NCI-H146 treated with DMSO at 0.1 percent for 48 hours (cell line): ENCODE results near the gene ENOX1.

Experiments used
- DNase-seq: peaks from one replicate; lab custom pipeline; 2025; ENCODE audit not compliant: unreplicated experiment; lab: John Stamatoyannopoulos, UW

ENOX1 gene

DNA sequence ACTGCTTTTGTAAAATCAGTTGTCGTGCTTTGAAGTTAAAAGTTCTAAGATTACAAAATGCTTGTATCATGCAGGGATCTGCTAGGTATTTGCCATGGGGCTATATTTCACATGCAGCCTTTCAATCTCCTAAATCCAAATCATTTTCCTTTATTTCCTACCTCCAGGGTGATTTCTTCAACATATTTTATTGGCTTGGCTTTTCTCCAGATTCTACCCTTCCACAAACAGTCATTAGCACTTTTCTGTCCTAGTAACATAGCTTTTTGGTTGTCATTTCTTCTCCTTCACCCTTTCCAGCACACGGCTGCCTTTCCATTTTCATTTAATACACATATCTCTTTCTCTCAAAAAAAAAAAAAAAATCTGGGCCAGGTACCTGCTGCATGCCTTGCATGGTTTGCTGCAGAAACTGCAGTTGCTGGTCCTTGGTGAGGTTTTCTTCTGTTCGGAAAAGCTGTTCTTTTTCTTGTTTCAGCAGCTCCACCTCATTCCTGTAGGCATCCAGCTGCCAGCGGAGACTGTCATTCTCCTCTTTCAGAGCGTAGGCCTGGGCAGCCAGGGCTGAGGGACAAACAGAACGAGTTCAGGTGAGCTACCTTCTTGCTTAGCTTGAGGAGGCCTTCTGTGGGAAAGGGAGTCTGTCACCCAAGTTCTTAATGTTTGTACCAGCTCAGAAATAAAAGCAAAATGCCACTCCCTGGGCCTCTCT is 488.6 kb downstream of the ENOX1 start:
- DNase-seq: no peak

GRCh38 chr13:43295825-43296564 is 490.8 kb downstream of the ENOX1 start:
- no peak for DNase-seq

DNA sequence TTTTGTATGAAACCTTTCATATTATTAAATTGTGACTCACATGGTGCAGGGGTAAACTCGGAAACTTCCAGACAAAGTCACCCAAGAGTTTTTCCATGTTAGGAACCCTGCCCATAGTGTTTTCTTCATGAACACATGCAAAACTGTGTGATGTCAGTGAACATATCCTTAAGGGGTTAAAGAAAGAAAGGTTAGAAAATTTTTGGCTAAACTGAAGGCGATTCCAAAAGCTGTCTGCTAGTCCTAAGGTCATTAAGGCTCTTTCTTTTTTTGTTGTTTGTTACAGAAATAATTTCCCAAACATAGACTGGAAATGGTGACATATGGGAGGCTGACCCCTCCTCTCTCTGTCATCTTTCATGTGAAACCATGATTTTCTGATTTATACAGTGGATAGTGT is 491.5 kb downstream of the ENOX1 start:
- no peak for DNase-seq

DNA sequence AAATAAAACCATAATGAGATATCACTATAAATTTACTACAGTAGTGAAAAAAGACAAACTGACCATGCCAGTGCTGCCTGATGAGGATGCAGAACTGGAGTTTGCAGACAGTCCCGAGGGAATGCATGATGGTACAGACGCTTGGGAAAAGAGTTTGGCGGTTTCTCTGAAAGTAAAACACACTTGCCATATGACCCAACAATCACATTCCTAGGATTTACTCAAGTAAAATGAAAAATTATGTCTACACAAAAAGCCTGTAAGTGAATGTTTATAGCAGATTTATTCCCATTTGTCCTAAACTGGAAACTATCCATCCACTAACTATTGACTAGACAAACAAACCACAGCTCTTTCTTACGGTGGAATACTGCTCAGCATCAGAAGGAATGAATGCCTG is 492.4 kb downstream of the ENOX1 start:
- no peak for DNase-seq

DNA sequence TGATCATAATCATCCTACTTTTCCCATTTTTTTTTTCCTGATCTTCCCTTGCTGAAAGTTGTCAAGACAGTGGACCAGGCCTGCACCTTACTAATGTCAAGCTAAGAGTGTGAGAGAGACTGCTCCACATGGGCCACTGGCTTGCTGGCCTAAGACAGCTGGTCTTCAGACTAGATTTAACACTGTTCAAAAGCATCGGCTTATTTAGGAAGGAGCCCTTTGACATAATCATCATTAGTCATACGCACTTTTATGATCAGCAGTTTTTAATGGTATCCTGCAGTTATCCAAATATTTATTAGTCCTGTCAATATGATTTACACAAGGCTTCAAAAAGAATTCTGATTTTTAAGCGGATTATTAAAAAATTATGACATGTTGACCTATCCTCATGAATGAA is 492.8 kb downstream of the ENOX1 start:
- no peak for DNase-seq

DNA sequence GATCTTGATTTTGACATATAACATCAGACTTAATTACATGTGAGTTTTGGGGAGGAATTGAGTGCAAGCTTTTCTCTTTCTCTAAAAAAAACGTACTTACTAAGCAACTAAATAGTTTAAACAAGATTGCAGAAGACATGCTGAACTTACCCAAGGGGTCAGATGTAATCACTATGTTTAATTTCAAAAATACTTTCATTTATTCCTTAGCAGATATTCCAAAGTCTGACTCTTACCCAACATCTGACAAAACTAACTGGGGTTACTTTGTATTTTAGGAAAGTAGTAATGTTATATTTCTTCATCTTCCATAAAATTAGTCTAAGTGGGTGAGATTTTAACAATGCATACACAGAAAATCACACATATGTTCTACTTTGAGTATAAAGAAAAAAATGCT is 493.2 kb downstream of the ENOX1 start:
- no peak for DNase-seq

DNA sequence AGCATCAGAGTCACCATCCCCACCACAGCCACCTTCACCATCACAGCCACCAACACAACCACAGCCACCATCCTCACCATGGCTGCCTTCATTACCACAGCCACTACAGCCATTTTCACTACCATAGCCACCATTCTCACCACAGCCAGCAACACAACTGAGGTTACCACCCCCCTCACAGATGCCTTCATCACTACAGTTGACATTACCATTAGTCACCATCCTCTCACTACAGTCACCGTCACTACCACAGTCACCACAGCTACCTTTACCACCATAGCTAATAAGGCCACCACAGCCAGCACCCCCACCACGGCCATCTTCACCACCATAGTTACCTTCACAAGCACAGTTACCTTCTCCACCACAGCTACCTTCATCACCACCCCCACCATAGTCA is 493.8 kb downstream of the ENOX1 start:
- no peak for DNase-seq

DNA sequence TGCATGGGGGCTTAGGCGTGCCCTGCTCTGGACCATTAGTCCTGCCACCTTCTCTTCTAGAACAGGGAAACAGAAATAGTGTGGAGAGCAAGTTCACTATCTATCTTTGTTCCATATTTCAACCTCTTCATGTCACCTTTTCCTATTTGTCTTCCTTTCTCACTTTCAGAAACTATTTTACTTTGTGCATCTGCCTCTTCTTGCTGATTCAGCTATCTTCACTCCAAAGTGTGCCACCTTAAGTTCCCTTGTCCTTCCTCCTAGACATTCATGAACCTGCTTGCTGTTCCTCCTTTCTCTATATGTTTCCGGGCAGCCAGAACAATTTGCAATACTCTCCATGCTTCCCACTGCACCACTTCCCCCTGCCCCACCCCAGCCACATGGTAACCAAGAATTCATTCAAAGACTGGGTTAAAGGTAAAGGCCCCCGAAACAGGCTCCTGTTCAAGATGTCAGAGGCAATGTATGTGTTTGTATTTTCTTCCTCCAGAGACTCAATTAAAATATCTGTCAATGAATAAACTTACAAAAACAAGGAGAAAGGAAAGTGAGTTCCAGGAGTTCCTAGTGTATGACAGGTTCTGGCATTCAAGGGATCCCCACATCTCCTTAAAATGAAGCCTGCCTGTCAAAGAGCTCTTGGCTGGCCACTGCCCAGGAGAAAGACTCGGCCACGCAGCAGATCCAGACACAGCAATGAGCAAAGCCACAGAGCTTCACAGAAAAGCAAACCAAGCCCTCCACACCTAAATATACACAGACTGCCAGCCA is 495.3 kb downstream of the ENOX1 start:
- DNase-seq: no peak

GRCh38 chr13:43289470-43290255 is 497.1 kb downstream of the ENOX1 start:
- no peak for DNase-seq

DNA sequence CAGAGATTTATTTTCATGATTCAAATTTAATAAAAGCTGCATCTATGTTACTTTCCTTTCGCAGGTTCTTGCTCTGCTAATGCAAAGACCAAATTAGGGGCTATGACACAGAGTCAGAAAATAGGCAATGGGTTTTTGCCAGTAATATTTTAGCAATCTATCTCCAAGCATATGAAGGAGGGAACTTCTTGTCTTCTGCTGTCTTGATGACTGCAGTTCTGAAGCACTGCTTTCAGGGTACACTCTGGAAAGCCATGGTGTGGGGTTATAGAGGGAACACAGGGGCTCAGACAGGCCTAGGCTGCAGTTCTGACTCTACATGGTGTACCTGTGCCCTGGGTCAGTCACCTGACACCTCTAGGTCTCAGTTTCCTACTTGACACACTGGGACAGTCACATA is 500.0 kb downstream of the ENOX1 start:
- DNase-seq: no peak

DNA sequence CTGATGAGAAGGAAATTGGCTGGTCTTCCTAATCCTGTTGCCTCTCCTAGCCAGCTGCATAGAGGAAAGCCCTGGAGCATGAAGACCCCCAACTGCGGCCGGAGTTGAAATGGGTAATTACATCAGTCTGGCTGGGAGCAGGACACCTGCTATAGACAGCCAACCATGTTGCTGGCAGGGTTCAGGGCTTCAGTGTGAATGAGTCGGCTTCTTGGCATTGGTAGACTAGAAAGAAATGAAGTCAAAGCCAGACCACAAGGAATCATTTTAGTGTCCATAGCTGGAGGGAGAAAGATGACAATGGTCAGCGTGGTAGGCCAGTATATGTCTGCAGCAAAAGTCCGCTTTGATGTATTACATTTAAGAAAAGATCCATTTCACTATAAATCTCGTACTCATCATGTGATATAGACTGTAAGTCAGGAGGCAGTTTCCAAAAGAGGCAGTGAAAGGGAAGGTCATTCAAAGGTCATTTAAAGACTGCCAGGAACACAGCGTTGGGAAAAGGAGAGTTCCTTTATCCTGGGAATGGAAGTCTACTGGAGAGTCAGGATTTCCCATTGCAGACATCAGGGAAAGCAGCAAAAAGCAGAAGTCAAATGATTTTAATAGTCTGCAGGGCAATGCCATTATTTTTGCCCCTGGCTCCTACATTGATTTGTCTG is 500.7 kb downstream of the ENOX1 start:
- peak; percentile 90 for DNase-seq

- DNase-seq: no peak
Measured at GRCh38 chr13:43284162-43284561, 502.6 kb downstream of the ENOX1 start.

GRCh38 chr13:43279696-43280095 is 507.1 kb downstream of the ENOX1 start:
- no peak for DNase-seq

GRCh38 chr13:43278127-43278526 is 508.6 kb downstream of the ENOX1 start:
- no peak for DNase-seq

GRCh38 chr13:43277142-43277541 is 509.6 kb downstream of the ENOX1 start:
- DNase-seq: no peak

DNA sequence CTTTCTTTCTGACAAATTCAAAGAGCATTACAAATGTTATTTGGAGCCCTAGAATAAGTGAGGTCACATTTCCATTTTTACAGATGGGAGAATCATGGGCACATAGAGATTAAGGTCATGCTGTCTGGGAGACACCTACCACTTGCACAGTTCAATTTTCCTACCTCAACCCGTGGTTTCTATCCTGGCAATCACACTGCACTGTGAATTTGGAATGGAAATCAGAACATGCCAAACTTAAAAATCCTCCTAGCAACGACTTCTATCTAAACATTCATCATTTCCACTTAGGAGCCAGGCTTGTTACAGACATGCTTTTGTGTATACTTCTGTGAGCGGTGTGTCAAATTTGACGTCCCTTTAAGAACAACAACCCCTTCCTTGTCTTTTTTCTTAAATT is 511.9 kb downstream of the ENOX1 start:
- DNase-seq: no peak

- no peak for DNase-seq
Measured at GRCh38 chr13:43273362-43273761, 513.4 kb downstream of the ENOX1 start.

GRCh38 chr13:43272851-43273250 is 513.9 kb downstream of the ENOX1 start:
- peak; percentile 84 for DNase-seq

GRCh38 chr13:43271152-43271551 is 515.6 kb downstream of the ENOX1 start:
- DNase-seq: no peak

DNA sequence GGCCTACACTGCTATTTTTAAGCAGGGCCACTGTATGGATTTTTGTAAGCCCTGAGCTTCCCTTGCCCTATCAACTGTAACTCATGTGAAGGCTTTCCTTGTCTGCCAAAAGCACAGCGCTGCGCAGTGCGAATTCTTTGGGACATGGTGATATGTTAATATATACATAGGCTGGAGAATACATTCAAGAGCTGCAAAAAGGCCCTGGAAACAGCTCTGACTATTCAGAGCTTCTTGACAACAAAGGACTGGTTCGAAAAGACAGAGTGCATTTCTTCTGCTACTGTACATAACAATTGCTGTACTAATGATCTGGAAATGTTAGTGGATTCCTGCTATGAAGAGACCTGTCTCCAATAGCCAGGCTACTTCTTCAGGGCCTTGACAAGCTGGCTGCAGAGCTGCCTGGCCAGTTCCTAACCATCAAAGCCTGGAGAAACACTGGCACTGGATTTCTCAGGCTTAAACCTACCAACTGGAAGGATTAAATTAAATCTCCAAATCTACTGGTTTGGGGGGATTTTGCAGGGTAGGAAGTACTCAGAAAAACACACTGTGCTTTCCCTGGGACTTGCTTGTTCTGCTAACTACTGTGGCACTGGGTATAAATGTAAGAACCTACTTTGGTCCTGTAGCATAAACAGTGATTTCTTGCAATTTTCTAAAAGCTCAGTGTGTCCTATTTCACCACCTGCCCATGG is 516.5 kb downstream of the ENOX1 start:
- no peak for DNase-seq
